Heart left ventricle (tissue), 13 donors: ENCODE data around the gene IGFN1.

Experiments used
- CTCF ChIP-seq, 12 donors: fragments of 200-600 bp; sonication (generic) in 4 of 12; IDR thresholded peaks; one replicate each; pipeline versions ENCODE4 v1.5.0 to v1.8.0; 2018 to 2022; ENCODE audit warnings: antibody characterized with exemption in 12 of 12, mild to moderate bottlenecking in 5 of 12
- POLR2A ChIP-seq, 2 donors: fragments of 450-650 bp; IDR thresholded peaks; one replicate each; pipeline ENCODE4 v1.6.1; 2017; ENCODE audit warnings: antibody characterized with exemption in 2 of 2, mild to moderate bottlenecking in 2 of 2, moderate library complexity in 2 of 2
- donor health status: ischemic (EF 13 %, LVEDD 7.1; RV severe dilation, severe dysfunction).
- donor health status: DM: no; HTN: yes; CAD: no.
- donor health status: DM: no; HTN: no; CAD: no.
- donor health status: ischemic (EF 25% LVEDD 6.9; RV normal size, moderate dysfunction).
- donor health status: ischemic (EF 25% LVEDD 5.7; RV mildly dilated, moderate dysfunction).
- donor health status: ischemic (EF 35%, LVEDD 5.7; RV mildly dilated, moderate dysfunction).
- donor health status: nonischemic (EF 11% LVEDD 7.7; RV severe dilation, severe dysfunction).
- donor health status: DM: yes; HTN: yes; CAD: no.
- donor health status: PGD.
- donor health status: ischemic (EF 29% LVEDD 5.4; RV normal size, mild dysfunction).
- donor health status: nonischemic (EF 23%, LVEDD 6.1; RV moderate dilation, normal function).

DNA sequence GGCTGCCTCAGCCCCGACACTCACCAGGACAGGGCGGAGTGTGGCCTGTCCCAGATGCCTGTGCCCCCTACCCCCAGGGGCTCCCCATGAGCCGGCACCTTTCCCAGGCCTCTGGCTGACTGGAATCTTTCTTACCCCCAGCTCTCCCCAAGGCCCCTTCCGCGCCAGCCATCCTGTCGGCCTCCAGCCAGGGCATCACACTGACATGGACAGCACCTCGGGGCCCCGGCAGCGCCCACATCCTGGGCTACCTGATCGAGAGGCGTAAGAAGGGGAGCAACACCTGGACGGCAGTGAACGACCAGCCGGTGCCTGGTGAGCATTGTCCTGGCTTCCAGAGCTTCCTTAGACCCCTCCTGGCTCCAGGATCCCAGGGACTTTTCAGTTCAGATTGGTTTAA is 26.5 kb downstream of the IGFN1 start:
- TF ChIP-seq CTCF (IDR thresholded peaks at IDR 0.05) (no peak), POLR2A (IDR thresholded peaks at IDR 0.05) (no peak)
